Measurements from ENCODE around the gene FBXO42. TPM values are rescaled to one million over a fixed set of nuclear protein-coding genes. Genes with fewer than 3 reads are reported as not detected.

FBXO42 gene
- total RNA-seq, 1 donor from 2014 or later: 18.4 TPM

DNA sequence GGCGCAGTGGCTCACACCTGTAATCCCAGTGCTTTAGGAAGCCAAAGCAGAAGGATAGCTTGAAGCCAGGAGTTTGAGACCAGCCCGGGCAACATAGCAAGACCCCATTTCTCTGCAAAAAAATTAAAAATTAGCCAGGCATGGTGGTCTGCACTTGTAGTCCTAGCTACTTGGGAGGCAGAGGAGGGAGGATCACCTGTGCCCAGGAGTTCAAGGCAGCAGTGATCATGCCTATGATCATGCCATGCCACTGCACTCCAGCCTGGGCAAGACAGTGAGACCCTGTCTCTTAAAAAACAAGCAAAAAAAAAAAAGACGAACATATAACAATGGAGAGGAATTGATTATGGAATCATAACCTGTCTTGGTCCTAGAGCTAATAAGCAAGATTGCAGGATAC is 45.1 kb downstream of the FBXO42 start:
- no peak overlapping the region for H3K27ac Mint-ChIP-seq
- no peaks in the 10 kb centered on the region for H3K27me3 Mint-ChIP-seq
- no peaks in the 10 kb centered on the region for H3K9me3 Mint-ChIP-seq
- TF ChIP-seq, protein P1, sequence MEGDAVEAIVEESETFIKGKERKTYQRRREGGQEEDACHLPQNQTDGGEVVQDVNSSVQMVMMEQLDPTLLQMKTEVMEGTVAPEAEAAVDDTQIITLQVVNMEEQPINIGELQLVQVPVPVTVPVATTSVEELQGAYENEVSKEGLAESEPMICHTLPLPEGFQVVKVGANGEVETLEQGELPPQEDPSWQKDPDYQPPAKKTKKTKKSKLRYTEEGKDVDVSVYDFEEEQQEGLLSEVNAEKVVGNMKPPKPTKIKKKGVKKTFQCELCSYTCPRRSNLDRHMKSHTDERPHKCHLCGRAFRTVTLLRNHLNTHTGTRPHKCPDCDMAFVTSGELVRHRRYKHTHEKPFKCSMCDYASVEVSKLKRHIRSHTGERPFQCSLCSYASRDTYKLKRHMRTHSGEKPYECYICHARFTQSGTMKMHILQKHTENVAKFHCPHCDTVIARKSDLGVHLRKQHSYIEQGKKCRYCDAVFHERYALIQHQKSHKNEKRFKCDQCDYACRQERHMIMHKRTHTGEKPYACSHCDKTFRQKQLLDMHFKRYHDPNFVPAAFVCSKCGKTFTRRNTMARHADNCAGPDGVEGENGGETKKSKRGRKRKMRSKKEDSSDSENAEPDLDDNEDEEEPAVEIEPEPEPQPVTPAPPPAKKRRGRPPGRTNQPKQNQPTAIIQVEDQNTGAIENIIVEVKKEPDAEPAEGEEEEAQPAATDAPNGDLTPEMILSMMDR (conservative IDR thresholded peaks at IDR 0.05): no peak
- peaks cover 22% of the 10 kb centered on the region for H3K36me3 Mint-ChIP-seq
- no peak for DNase-seq (ENCODE audit: extremely low spot score, unreplicated experiment)
- no peaks in the 10 kb centered on the region for H3K4me1 Mint-ChIP-seq (ENCODE audit: unreplicated experiment)
- H3K4me3 Mint-ChIP-seq: no peak overlapping the region

DNA sequence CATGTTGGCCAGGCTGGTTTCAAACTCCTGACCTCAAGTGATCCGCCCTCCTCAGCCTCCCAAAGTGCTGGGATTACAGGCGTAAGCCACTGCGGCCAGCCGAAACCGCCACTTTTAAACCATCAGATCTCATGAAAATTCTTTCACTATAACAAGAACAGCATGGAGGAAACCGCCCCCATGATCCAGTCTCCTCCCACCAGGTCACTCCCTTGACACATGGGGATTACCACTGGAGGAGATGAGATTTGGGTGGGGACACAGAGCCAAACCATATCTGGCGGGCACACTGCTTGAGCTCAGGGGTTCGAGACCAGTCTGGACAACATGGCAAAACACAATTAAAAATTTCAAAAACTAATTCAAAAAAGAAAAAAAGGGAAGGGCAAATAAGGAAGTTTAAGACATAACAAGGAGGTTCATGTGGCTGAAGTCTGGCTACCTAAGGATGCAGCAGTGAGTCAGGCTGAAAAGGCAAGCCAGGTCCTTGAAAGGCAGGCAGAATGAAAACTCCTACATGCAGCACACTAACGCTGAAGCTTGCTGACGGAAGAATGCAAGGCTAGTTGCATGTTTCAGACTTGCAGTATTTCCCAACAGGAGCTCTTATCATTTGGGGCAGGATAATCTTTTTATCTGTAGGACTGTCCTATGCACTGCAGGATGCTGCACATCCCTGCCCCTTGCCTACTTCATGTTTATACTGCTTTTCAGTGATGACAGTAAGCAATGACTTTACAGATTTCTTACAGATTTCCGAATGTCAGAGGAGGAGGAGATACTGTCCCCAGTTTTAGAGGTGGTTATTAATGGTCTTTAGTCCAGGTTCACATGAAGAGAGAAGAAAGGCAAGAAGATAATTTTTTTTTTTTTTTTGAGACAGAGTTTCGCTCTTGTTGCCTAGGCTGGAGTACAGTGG is 49.3 kb downstream of the FBXO42 start:
- TF ChIP-seq, protein P1 (conservative IDR thresholded peaks at IDR 0.05): no peak
- H3K27me3 Mint-ChIP-seq: no peaks in the 10 kb centered on the region
- H3K27ac Mint-ChIP-seq: no peak overlapping the region
- no peaks in the 10 kb centered on the region for H3K4me1 Mint-ChIP-seq (ENCODE audit: unreplicated experiment)
- DNase-seq (ENCODE audit: extremely low spot score, unreplicated experiment): no peak
- no peaks in the 10 kb centered on the region for H3K9me3 Mint-ChIP-seq
- no peak overlapping the region for H3K4me3 Mint-ChIP-seq
- H3K36me3 Mint-ChIP-seq: peaks cover 23% of the 10 kb centered on the region

DNA sequence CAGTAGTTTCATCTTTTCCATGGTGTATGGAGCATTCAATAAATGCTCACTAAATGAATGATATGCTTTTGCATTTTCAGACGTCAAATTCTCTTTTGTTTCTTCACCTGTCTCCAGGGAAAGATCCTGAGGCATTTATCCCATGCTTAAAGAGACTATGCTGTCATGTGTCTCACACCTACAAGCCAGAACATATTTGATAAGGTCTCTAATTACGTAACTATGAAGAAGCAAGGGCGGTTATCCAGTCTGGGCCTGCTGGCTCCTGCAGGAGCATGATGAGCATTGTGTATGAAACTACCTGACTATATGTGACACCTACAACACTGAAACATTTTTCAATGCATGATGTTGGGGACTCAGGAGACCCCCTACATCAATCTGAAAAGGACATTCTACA is 51.8 kb downstream of the FBXO42 start:
- H3K36me3 Mint-ChIP-seq: peaks cover 22% of the 10 kb centered on the region
- TF ChIP-seq, protein P1 (conservative IDR thresholded peaks at IDR 0.05): no peak
- DNase-seq (ENCODE audit: extremely low spot score, unreplicated experiment): no peak

DNA sequence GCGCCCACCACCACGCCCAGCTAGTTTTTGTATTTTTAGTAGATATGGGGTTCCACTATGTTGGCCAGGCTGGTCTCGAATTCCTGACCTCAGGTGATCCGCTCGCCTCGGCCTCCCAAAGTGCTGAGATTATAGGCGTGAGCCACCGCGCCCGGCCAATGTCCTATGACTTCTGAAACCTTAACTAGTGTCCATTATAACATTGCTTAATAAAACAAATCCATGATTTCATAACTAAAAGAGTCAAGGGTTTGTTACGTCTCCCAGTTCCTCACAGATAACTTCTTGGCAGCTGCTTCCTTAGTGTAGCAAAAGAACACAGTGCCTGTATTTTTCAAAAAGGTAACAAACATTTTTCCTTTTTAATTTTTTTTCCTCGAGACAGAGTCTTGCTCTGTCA is 53.6 kb downstream of the FBXO42 start:
- H3K4me1 Mint-ChIP-seq (ENCODE audit: unreplicated experiment): no peaks in the 10 kb centered on the region
- H3K9me3 Mint-ChIP-seq: no peaks in the 10 kb centered on the region
- H3K27me3 Mint-ChIP-seq: no peaks in the 10 kb centered on the region
- H3K4me3 Mint-ChIP-seq: no peak overlapping the region
- peaks cover 35% of the 10 kb centered on the region for H3K36me3 Mint-ChIP-seq
- TF ChIP-seq, protein P1 (conservative IDR thresholded peaks at IDR 0.05): no peak
- no peak for DNase-seq (ENCODE audit: extremely low spot score, unreplicated experiment)
- no peak overlapping the region for H3K27ac Mint-ChIP-seq

More for the DNA sequence above, 51.8 kb downstream of the FBXO42 start:
- Mint-ChIP-seq H3K27ac (no peak overlapping the region), H3K4me1 (ENCODE audit: unreplicated experiment) (no peaks in the 10 kb centered on the region), H3K27me3 (no peaks in the 10 kb centered on the region), H3K9me3 (no peaks in the 10 kb centered on the region), H3K4me3 (no peak overlapping the region)

DNA sequence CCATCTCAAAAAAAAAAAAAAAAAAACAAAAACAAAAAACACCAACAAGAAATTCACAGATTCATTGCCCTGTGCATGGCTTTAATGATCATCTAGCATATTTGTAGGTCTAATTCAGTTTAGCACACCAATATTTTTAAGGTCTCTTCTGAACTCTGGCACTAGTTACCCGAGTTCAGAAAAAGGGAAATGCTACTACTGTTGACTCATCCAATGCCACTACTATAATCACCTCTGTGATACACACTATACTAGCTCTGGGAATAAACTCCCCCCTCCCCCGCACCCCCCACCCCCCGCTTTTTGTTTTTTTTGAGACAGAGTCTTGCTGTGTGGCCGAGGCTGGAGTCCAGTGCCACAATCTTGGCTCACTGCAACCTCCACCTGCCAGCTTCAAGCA is 55.6 kb downstream of the FBXO42 start:
- no peaks in the 10 kb centered on the region for H3K9me3 Mint-ChIP-seq
- H3K27ac Mint-ChIP-seq: no peak overlapping the region
- peaks cover 19% of the 10 kb centered on the region for H3K36me3 Mint-ChIP-seq
- DNase-seq (ENCODE audit: extremely low spot score, unreplicated experiment): no peak
- no peaks in the 10 kb centered on the region for H3K4me1 Mint-ChIP-seq (ENCODE audit: unreplicated experiment)
- no peak overlapping the region for H3K4me3 Mint-ChIP-seq
- H3K27me3 Mint-ChIP-seq: no peaks in the 10 kb centered on the region
- TF ChIP-seq, protein P1 (conservative IDR thresholded peaks at IDR 0.05): no peak

Data from type B pancreatic cell (in vitro differentiated cells).